NCI-H510A treated with DMSO at 0.1 percent for 48 hours (cell line): ENCODE results near the gene RGS21.
A peak's percentile ranks its signal among the peaks of the same experiment; 100 is the strongest.
"Not testable (repeated sequence)": the region's sequence is repeated elsewhere in the genome, so short reads cannot be mapped to it uniquely, and the experiment has no call there.

ENCODE experiments used
- DNase-seq: peaks from one replicate; lab custom pipeline; 2025; lab: John Stamatoyannopoulos, UW

RGS21 gene, protein sequence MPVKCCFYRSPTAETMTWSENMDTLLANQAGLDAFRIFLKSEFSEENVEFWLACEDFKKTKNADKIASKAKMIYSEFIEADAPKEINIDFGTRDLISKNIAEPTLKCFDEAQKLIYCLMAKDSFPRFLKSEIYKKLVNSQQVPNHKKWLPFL

DNA sequence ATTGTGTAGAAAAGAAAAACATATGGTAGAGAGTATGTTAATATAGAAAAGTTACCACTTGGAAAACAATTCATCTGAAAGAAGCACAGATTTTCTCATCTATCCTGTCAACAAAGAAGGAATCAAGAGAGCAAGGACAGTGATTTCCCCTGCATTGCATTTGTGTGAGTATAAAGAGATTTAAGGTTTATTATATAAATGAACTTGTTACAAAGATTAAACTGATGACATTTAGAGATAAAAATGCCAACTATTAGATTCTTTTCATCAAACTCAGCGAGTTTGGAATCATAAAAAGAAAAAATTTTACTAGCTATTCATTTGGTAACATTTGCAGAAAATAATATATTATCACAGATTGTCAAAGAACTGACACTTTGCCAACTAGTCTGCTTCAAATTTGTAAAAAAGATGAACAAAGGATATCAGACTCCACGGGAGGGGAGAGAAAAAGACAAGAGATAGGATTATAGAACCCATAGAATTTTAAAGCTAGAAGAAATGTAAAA is at the start of gene RGS21:
RGS21 (plus strand) TSS at position 51 of the 509 bp plus-strand sequence. CDS start 26,045 bp downstream, outside the sequence.
- DNase-seq: no peak

GRCh38 chr1:192268468-192269052 is 48.2 kb upstream of the RGS21 start:
- DNase-seq: no peak

DNA sequence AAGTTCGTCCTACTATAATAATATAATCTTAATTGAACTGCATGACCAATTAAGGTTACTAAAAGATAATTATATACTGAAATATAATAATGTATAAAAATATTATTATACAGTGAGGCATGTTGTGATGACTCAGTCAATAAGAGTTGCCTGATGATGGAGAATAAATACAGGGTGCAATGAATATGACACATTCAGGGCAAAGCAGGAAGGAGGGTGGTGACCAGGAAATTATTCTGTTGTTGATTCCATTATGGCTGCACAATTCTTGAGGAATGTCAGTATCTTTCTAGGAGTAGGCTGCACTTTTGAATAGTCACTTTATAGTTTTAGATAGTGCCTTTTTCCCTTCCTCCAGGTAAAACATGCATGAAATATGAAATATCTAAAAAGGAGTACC is 46.4 kb upstream of the RGS21 start:
- no peak for DNase-seq

DNA sequence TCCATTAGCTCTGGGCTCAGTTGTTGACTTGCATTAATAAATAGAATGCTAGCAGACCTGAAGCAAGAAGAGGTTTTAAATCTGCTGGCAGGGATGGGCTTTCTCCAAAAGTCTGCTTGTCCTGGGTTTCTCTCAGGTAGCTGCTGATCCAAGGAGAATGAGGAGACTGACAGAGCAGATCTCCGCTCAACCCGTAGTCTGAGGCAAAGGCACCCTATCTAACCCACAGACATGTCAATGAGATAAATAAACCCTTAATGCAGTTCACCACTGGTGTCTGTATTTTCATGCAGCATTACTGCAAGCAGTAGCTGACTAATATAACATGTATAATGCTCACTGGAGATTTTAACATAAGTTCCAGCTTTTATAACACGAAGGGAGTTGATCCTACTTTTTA is 44.1 kb upstream of the RGS21 start:
- DNase-seq: no peak

DNA sequence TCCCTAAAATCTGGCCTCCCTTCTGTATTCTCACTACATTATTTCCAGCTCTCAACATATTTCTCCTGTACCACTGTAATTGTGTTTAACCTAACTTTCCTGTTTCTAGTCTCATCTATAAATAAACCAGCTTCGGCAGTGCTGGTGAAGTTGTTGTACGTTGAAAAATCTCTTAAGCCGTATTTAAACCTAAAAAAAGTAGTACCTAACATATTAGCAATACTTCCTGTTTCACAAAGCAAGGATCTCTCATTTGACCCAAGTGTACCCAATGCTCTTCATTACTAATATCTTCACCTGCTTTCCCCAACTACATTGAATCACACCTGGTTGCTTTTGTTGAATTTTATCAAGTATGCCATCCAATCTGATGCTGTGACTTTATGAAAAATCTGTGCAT is 42.2 kb upstream of the RGS21 start:
- DNase-seq: no peak

DNA sequence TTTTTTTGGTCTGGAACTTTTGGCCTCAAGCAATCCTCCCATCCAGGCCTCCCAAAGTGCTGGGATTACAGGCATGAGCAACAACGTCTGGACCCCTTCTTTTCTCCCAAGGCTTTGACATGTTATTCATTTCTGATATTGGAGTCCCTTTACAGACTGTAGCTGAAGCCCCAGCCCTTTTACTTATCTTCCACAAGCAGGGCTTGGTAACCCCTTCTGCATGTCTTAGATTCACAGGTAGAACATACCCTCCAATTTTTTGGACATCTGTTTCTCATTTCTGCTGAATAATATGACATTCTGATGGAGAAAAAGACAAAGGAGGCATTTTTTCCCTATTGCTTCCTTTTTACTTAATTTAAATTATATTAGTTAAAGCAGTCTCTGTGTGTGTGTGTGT is 39.2 kb upstream of the RGS21 start:
- no peak for DNase-seq

DNA sequence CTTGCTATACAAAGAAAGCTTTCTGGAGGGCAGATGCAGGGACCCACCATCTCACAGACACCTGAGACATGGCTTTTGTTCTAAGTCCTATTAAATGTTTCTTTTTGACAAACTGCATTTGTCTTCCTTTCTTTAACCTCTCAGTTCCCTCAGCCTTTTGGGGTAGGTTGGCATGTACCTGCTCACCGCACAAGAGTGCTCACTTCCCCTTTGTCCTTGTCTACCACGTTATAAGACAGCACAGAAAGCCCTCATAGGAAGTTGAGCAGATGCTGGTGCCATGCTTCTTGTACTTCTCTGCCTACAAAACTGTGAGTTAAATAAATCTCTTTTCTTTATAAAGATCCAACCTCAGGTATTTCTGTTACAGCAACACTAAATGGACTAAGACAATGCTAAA is 31.9 kb upstream of the RGS21 start:
- DNase-seq: no peak

DNA sequence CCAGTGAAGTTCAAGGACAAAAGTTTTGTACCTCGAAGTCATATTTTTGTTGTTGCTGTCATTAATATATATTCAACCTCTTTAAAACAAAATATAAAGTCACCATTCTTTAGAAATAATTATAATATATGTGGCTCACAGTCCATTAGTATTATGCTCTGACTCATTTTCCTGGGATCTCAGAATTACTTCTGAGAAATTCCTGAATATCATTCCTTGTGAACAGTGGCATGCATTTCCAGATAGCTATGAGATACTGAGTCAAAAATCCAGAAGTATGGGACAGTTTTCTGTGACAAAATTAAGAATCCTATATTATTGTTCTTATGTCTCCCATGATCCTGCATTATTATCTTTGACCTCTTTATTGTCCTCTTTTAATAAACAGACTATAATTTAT is 13.8 kb upstream of the RGS21 start:
- DNase-seq: no peak

- not testable (repeated sequence) for DNase-seq
Measured at GRCh38 chr1:192308314-192308713, 8.5 kb upstream of the RGS21 start.

GRCh38 chr1:192311281-192311680 is 5.5 kb upstream of the RGS21 start:
- peak; percentile 18 for DNase-seq

- DNase-seq: no peak
Measured at GRCh38 chr1:192327997-192328396, 11.2 kb downstream of the RGS21 start.

- DNase-seq: no peak
Measured at GRCh38 chr1:192342842-192343241, 26.1 kb downstream of the RGS21 start.

GRCh38 chr1:192343344-192343743 is 26.6 kb downstream of the RGS21 start:
- DNase-seq: no peak

DNA sequence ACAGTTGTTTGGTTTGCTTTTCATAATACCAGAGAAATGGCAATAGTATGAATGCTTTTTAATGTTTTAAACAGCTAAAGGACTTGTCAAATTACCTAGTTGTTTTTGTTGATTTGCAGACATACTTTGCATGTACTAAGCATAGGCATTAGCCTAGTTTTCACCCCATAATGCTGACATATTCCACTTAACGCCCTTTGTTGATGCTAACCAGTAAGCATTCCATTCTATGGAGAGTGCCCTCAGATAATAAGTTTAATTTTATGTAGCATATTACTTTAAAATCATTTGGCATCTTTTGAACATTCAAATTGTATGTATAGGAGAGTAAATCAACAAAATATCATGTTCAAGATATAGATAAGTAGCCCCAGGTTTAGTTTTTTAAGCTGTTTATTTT is 32.5 kb downstream of the RGS21 start:
- DNase-seq: no peak

- no peak for DNase-seq
Measured at GRCh38 chr1:192350356-192350755, 33.6 kb downstream of the RGS21 start.

- no peak for DNase-seq
Measured at GRCh38 chr1:192351550-192351949, 34.8 kb downstream of the RGS21 start.

- no peak for DNase-seq
Measured at GRCh38 chr1:192357924-192358323, 41.1 kb downstream of the RGS21 start.

DNA sequence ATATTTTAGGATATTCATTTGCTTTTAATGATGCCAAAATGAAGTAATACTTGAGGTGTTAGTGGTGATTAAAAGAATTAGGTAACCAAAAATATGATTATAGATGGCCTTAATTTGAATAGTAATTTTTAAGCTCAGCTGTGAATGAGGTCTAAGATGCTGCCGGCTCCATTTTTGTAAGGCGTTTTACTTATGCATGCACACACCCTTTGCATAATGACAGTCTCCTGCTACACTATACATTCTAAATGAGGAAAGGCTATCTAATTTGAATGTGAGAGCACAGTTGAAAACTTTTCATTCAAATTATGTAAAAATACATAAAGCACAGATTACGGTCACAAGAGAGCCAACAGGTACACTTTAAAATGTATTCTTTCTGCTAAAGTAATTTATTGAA is 41.6 kb downstream of the RGS21 start:
- no peak for DNase-seq

DNA sequence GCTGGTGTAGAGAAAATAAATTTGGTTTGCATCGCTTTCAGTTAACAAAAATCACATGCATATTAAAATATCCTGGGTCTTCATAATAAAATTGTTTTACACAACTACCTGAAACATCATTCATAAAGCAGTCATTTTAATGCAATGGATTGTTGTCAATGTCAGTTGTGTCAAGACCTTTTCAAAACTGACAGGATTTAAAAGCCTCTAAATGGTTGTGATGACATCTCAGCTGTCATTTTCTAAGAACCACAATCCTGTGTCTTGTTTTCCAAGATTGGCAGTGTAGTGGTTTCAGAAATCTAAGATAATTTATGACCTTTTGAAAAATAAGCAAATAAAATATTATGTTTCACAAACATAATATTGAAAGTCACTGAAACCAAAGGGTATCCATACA is 42.0 kb downstream of the RGS21 start:
- no peak for DNase-seq

- no peak for DNase-seq
Measured at GRCh38 chr1:192363177-192363576, 46.4 kb downstream of the RGS21 start.

GRCh38 chr1:192367436-192367835 is 50.6 kb downstream of the RGS21 start:
- DNase-seq: no peak

GRCh38 chr1:192375306-192375705 is 58.5 kb downstream of the RGS21 start:
- no peak for DNase-seq

GRCh38 chr1:192376374-192376773 is 59.6 kb downstream of the RGS21 start:
- no peak for DNase-seq

DNA sequence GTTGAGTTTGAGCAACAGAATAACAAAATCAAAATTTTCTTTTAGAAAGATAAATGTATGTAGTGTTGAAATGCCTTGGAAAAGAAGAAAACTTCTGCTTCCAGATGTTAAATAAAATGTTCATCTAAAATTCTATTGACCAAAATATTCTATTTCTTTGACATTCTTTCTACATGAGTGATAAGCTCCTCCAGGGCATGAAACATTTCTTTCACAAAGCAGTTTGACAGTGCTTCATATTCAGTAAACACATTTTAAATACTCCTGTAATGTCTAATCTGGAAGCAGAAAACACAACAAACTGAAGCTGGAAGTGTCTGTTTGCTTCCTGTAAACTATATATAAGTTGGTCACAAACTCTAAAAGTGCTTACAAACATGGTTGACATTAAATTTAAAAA is 61.5 kb downstream of the RGS21 start:
- no peak for DNase-seq
